Right lobe of liver (tissue), 4 donors: Measurements from ENCODE around the gene RGMB.

Source experiments
- POLR2A ChIP-seq: fragments of 450-650 bp; IDR thresholded peaks from one replicate; pipeline ENCODE4 v1.6.1; 2017; ENCODE audit warnings: antibody characterized with exemption, mild to moderate bottlenecking
- TF ChIP-seq, protein P1 (sequence below), 4 donors: fragments of 200-600 bp in 3 of 4; fragments of 450-650 bp in 1 of 4; IDR thresholded peaks; one replicate each; pipeline versions ENCODE4 v1.5.1 to v1.8.0; 2016 to 2022; ENCODE audit warnings: antibody characterized with exemption in 4 of 4, mild to moderate bottlenecking in 2 of 4
- donor health status: DM: no; HTN: no; CAD: no.
- donor health status: DM: no; HTN: no; CAD: no.
- donor health status: DM: no; HTN: yes; CAD: no.

DNA sequence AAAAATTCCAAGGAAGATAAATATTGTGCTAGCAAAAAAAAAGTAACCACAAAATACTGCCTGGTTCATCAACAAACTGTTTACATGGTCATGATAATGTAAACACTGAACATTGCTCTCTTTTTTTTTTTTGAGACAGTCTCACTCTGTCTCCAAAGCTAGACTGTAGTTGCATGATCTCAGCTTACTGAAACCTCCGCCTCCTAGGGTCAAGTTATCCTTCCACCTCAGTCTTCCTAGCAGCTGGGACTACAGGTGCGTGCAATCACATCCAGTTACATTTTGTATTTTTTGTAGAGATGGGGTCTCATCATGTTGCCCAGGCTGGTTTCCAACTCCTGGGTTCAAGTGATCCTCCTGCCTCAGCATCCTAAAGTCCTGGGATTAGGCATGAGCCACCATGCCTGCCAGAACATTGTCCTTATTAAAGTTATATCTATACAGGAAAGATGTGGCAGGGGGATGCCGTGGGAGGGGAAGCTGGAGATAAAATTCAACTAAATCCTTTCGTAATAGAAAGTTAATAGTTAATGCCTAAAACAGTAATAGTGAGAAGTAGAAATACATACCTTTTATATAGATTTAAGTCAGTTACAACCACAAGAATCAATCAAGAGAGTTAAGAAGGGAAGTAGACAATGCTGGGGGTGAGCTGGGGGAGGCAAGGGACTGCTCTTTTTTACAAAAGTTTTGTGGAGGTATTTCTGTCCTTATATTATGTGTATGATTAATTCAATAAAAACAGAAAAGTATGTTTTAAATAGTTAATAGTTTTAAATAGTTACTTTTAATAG, 52.3 kb downstream of the RGMB start:
- TF ChIP-seq POLR2A: no peak
- TF ChIP-seq, protein P1, sequence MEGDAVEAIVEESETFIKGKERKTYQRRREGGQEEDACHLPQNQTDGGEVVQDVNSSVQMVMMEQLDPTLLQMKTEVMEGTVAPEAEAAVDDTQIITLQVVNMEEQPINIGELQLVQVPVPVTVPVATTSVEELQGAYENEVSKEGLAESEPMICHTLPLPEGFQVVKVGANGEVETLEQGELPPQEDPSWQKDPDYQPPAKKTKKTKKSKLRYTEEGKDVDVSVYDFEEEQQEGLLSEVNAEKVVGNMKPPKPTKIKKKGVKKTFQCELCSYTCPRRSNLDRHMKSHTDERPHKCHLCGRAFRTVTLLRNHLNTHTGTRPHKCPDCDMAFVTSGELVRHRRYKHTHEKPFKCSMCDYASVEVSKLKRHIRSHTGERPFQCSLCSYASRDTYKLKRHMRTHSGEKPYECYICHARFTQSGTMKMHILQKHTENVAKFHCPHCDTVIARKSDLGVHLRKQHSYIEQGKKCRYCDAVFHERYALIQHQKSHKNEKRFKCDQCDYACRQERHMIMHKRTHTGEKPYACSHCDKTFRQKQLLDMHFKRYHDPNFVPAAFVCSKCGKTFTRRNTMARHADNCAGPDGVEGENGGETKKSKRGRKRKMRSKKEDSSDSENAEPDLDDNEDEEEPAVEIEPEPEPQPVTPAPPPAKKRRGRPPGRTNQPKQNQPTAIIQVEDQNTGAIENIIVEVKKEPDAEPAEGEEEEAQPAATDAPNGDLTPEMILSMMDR (IDR thresholded peaks at IDR 0.05): no peak
